GM19397 (cell line): ENCODE data around the gene APBA1.

Source experiments
- ATAC-seq: cut with Tn5 transposase; IDR thresholded peaks from one replicate; pipeline ENCODE4 v1.9.1; 2021; ENCODE audit warnings: mild to moderate bottlenecking, moderate library complexity; ENCODE audit not compliant: unreplicated experiment

Gene APBA1

GRCh38 chr9:69658987-69659675 is 13.0 kb downstream of the APBA1 start:
- no peak for ATAC-seq

GRCh38 chr9:69657269-69657668 is 14.9 kb downstream of the APBA1 start:
- no peak for ATAC-seq

GRCh38 chr9:69655065-69655464 is 17.1 kb downstream of the APBA1 start:
- no peak for ATAC-seq

DNA sequence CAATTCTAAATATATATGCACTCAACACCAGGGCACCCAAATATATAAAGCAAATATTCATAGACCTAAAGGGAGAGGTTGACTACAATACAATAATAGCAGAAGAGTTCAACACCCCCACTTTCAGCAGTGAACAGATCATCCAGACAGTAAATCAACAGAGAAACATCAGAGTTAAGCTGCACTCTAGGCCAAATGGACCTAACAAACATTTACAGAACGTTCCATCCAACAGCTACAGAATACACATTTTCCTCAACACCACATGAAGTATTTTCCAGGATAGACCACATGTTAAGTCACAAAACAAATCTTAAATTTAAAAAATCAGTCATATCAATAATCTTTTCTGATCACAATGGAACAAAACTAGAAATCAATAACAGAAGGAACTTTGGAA is 18.9 kb downstream of the APBA1 start:
- no peak for ATAC-seq

GRCh38 chr9:69649566-69650250 is 22.5 kb downstream of the APBA1 start:
- ATAC-seq: no peak

- ATAC-seq: no peak
Observed at GRCh38 chr9:69647804-69648203, 24.4 kb downstream of the APBA1 start.

- no peak for ATAC-seq
Observed at GRCh38 chr9:69646810-69647209, 25.4 kb downstream of the APBA1 start.

DNA sequence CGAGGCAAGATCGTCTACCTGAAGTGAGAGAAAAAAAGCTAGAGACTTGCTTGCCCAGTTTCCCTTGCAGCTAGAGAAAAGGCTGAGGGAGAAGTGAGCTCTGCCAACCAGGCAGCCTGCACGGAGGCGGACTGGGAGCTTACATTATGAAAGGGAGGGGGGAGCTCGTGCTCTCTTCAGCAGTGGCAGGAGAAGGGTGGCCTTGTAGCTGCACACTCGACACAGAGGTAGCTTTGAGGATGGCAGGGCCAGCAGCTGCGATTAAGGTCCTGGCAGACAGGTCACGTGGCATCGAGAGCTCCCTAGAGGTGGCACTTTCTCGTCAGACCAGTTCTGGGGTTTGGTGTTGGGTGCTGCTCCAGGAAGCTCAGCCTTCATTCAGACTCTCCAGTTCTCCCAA is 26.7 kb downstream of the APBA1 start:
- no peak for ATAC-seq

DNA sequence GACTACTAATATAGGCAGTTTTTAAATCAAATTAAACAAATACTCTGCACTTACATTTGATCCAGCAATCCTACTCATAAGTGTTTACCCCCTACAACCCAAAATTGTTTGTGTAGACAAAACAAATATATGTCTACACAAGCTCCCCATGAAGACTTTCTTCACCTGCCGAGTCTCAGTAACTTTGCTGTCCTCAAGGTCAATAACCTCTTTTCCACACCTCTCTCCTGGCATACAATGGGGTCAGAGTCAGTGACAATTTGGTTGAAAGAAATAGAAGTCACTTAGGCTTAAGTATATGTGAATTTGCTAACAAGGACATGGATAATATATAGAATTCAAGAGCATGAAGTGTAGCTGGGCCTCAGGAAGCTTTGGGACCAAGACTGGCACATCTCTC is 29.1 kb downstream of the APBA1 start:
- no peak for ATAC-seq

GRCh38 chr9:69637817-69638200 is 34.4 kb downstream of the APBA1 start:
- ATAC-seq: no peak

DNA sequence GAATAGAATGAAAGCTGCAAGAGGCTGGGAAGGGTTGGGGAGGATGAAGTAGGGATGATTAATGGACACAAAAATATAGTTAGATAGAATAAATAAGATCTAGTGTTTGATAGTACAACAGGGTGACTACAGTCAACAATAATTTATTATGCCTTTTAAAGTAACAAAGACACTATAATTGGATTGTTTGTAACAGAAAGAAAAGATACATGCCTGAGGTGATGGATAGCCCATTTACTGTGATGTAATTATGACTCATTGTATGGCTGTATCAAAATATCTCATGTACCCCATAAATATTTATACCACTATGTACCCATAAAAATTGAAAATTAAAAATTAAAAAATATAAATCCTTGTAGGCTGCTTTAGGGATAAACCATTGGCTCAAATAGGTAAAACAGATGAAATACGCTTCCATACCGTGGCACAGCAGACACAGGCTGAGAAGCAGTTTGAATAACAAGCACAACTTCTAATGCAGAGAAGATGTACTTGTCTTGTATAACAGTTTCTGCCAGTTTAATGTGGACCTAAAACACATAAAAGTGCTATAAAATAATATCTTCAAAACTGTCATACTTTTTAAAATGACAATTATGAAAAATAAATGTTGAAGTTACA is 34.9 kb downstream of the APBA1 start:
- ATAC-seq: no peak

DNA sequence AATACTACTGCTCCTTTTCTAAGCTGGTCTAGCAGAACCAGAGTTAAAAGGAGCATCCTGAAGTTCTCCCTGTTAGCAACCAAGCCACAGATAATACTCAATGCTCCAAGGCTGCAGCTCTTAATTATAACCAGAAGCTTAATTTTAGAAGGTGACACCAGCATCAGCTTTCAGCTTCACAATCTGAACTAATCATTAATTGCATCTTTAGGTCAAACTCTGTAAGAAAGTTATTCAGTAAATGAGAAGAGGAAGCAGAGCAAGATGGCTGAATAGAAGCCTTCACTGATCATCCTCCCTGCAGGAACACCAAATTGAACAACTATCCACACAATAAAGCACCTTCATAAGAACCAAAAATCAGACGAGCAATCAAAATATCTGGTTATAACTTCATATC is 38.5 kb downstream of the APBA1 start:
- ATAC-seq: no peak

GRCh38 chr9:69632768-69633167 is 39.4 kb downstream of the APBA1 start:
- ATAC-seq: no peak

- ATAC-seq: no peak
Observed at GRCh38 chr9:69627281-69627680, 44.9 kb downstream of the APBA1 start.

- ATAC-seq: no peak
Observed at GRCh38 chr9:69623276-69623675, 48.9 kb downstream of the APBA1 start.

GRCh38 chr9:69622676-69623075 is 49.5 kb downstream of the APBA1 start:
- ATAC-seq: no peak

GRCh38 chr9:69621730-69622460 is 50.3 kb downstream of the APBA1 start:
- no peak for ATAC-seq

DNA sequence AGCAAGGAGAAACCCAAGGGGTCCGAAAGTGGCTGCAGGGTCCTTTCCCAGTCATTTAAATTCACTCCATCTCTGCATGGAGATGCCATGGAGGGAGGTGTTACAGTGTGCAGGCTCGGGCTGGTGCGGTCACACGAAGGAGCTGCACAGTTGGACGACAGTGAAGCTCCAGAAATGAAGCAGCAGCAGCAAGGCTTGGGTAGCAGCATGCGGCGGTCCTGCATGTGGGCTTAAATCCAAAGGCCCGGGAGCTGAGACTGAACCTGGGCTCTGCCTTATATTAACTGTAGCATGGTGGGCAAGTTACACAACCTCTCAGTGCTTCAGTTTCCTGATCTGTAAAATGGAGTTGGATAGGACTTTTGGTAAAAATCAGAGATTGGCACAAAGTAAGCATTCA is 51.4 kb downstream of the APBA1 start:
- ATAC-seq: no peak

DNA sequence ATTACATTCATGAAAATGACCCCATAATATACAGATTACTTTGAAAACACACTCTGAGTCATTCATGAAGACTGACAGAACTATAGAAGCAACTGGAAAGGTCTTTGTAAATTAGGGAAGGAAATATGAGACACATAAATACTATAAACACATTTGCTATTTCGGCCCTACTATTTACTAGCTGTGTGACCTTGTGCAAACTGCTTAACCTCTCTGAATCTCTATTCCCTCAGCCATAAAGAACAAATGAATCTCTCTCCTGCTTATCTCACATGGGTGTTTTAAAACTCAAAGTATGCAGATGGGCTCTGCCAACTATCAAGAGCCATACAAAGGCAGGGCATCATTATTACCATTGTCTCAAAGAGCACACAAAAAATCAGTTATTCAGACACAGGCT is 52.9 kb downstream of the APBA1 start:
- no peak for ATAC-seq

DNA sequence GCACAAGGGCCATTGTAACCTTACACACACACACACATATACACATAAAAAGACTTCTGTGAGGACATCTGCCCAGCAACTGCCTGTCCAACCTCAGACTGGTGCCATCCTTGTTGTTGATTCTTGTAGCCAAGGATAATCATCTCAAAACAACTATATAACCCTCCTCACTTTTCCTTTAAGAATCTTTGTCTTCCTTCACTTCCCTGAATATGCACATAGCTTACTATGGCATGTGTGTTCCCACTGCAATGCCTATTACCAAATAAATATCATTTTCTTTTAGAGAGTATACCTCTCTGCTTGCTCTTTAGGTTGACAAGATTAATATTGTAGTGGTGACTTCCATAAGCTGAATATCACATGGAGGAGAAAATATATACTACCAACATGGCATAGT is 55.2 kb downstream of the APBA1 start:
- ATAC-seq: no peak

DNA sequence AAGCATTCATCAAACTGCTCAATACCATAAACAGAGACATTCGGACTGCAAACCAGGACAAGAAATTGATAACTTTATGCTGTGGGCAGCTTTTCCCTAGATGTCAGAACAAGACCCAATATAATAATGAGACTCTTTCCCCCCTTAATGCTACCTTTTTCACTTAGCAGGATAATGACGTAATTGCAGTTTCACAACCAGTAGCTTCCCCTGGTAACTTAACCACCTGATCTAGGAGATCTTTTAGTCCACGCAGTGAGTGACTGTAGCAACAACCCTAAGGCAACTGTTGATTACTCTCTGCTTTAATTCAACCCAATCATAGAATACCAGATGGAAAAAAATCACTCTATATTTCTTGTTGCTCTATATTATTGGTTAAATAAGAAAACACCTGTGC is 56.3 kb downstream of the APBA1 start:
- no peak for ATAC-seq

DNA sequence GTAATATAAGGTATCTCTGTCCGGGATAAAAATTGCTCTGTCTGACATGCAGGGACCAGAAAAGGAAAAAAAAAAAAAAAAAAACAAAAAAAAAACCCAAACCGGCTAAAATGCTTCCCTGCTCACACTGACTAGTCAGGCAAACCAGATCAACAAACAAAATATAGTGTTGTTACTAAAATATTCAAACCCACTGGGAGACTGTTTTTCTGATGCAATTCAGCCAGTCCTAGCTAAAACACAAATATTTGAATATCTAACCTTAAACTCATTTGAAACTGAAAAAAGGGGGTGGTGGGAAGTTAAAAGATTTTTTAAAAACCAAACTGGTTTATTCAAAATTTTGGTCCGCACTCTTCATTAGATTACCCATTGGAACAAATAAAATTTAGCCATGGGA is 61.0 kb downstream of the APBA1 start:
- ATAC-seq: no peak
